Transverse colon (tissue), 4 donors: ENCODE results near the gene TTLL4.

Experiments
- POLR2A ChIP-seq: fragments of 450-650 bp; IDR thresholded peaks from one replicate; pipeline ENCODE4 v1.6.1; 2016; ENCODE audit warnings: antibody characterized with exemption, mild to moderate bottlenecking, moderate library complexity
- POLR2AphosphoS5 ChIP-seq, 3 donors: sonication (generic); formaldehyde crosslinking; IDR thresholded peaks; one replicate each; pipeline ENCODE4 v1.6.1; 2016; ENCODE audit warnings: antibody characterized with exemption in 3 of 3
- TF ChIP-seq, protein P1 (sequence below), 5 experiments: fragments of 200-600 bp in 3 of 5; fragments of 450-650 bp in 2 of 5; sonication (generic) in 3 of 5; IDR thresholded peaks; 1 replicate in 2 of 5; 2 replicates in 3 of 5; pipeline ENCODE4 v1.5.1; 2016 to 2017; ENCODE audit warnings: antibody characterized with exemption in 5 of 5, inconsistent platforms in 3 of 5, mild to moderate bottlenecking in 2 of 5, moderate library complexity in 1 of 5

DNA sequence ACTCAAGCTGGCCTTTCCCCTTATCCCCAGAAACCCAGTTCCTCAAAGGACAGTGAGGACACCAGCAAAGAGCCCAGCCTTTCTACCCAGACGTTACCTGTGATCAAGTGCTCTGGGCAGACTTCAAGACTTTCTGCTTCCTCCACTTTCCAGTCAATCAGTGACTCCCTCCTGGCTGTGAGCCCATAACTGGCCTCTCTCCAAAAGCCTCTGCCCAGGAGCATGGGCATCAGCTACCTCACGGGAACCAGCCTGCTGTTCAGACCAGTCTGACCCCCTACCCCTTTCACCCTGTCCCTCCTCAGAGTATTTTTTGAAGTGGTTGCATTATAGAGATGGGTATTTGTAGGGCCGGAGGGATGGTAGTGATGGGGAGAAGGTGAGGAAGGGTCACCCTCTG, 43.6 kb downstream of the TTLL4 start:
- TF ChIP-seq POLR2AphosphoS5 (IDR thresholded peaks at IDR 0.05) (no peak), POLR2A (no peak)
- TF ChIP-seq, protein P1, sequence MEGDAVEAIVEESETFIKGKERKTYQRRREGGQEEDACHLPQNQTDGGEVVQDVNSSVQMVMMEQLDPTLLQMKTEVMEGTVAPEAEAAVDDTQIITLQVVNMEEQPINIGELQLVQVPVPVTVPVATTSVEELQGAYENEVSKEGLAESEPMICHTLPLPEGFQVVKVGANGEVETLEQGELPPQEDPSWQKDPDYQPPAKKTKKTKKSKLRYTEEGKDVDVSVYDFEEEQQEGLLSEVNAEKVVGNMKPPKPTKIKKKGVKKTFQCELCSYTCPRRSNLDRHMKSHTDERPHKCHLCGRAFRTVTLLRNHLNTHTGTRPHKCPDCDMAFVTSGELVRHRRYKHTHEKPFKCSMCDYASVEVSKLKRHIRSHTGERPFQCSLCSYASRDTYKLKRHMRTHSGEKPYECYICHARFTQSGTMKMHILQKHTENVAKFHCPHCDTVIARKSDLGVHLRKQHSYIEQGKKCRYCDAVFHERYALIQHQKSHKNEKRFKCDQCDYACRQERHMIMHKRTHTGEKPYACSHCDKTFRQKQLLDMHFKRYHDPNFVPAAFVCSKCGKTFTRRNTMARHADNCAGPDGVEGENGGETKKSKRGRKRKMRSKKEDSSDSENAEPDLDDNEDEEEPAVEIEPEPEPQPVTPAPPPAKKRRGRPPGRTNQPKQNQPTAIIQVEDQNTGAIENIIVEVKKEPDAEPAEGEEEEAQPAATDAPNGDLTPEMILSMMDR (IDR thresholded peaks at IDR 0.05): no peak
